ENCODE data around the gene BRPF1.

The BRPF1 gene

DNA sequence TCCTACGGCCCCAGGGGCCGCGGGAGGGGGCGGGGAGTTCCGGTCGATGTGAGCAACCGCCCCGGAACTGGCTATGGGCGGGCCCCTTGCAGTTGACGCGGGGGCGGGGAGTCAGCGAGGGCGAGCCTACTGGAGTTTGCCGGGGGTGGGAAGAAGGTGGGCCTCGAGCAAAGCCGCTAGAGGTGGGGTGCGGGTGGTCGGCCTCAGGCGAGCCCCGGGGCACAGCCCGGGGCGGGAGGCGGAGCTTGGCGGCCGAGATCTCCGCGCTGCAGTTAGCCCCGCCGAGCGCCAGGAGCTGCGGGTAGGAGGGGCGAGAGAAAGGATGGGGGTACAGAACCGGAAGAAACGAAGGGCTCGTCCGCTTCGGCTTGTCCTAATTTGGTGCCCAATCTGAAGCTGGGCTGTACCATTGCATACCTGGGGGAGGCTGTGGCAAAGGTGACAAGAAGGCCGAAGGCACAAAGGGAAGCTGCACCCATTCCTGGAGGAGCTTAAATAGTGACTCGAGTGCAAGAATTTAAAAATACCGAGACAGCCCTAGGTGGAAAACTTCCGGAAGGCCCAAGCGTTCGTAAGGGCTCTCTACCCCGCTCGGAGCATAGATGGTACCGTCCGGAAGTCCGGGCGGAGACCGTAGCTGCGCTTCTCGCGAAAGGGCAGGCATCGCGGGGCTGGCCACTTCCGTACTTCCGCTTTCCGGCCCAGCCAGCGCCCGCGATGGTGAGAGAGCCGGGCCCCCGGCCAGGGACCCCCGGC, 61.0 kb downstream of the BRPF1 start, which contains the start of the genes ARPC4 and TADA3:
TSS of gene ARPC4 (plus strand) at position 678 of the 756 bp plus-strand sequence. CDS start at position 718, 40 bp downstream.
TSS of gene TADA3 (minus strand) at position 69 of the 756 bp plus-strand sequence. CDS start 1,007 bp downstream, outside the sequence.
- peak; percentile 89 to 94 for DNase-seq

GRCh38 chr3:9793161-9793781, 61.7 kb downstream of the BRPF1 start:
- peak in 1 of 2 experiments; percentile 6 for DNase-seq

DNA sequence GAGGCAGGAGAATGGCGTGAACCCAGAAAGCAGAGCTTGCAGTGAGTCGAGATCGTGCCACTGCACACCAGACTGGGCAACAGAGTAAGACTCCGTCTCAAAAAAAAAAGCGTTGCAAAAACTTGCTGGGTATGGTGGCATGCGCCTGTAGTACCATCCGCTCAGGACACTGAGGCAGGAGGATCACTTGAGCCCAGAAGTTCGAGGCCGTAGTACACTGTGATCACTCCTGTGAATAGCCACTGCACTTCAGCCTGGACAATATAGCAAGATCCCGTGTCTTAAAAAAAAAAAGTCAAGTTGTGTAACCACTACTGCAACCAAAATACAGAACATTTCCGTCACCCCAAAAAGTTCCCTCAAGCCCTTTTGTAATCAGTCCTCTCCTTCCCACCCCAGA, 62.9 kb downstream of the BRPF1 start:
- DNase-seq: no peak

GRCh38 chr3:9795207-9795606, 63.7 kb downstream of the BRPF1 start:
- DNase-seq: no peak

GRCh38 chr3:9797196-9797945, 65.8 kb downstream of the BRPF1 start:
- no peak for DNase-seq
